WERI-Rb-1 (cell line): ENCODE data around the gene PYDC1.

Experiments
- DNase-seq: peaks from one replicate; pipeline ENCODE4 v3.0.0-alpha.2; 2020
- H3K27ac ChIP-seq: fragments of 250-450 bp; sonication (Bioruptor Pico); 2 replicates; pipeline ENCODE4 v1.5.1; 2020; ENCODE audit warnings: mild to moderate bottlenecking, moderate library complexity
- H3K27me3 ChIP-seq: fragments of 250-450 bp; sonication (Bioruptor Pico); 2 replicates; pipeline ENCODE4 v1.5.1; 2021; ENCODE audit warnings: mild to moderate bottlenecking, low read depth, moderate library complexity; ENCODE audit not compliant: insufficient read depth, severe bottlenecking
- H3K36me3 ChIP-seq: fragments of 250-450 bp; sonication (Bioruptor Pico); 2 replicates; pipeline ENCODE4 v1.5.1; 2020; ENCODE audit warnings: mild to moderate bottlenecking, moderate library complexity
- H3K4me3 ChIP-seq: 2 replicates; pipeline ENCODE4 v1.5.1; 2011; ENCODE audit warnings: low read depth, mild to moderate bottlenecking, control low read depth, low read length
- H3K9me3 ChIP-seq: fragments of 250-450 bp; sonication (Bioruptor Pico); 2 replicates; pipeline ENCODE4 v1.5.1; 2021; ENCODE audit warnings: mild to moderate bottlenecking, moderate library complexity; ENCODE audit not compliant: severe bottlenecking
- TF ChIP-seq, protein P1 (sequence below): IDR thresholded peaks from 2 replicates; pipeline ENCODE4 v1.5.1; 2011; ENCODE audit warnings: low read depth, mild to moderate bottlenecking, control low read depth, inconsistent platforms, low read length

PYDC1 gene

DNA sequence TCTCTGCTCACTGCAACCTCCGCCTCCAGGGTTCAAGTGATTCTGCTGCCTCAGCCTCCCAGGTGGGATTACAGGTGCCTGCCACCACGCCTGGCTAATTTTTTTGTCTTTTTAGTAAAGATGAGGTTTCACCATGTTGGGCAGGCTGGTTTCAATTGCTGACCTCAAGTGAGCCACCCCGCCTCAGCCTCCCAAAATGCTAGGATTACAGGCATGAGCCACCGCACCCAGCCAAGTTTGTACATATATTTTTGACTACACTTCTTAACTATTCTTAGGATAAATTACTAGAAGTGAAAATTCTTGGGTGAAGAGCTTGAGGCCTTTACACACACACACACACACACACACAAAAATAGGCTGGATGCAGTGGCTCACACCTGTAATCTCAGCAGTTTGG lies 41.4 kb upstream of the PYDC1 start:
- H3K27ac ChIP-seq = no peak overlapping the region
- no peaks in the 10 kb centered on the region for H3K36me3 ChIP-seq
- no peak overlapping the region for H3K4me3 ChIP-seq
- TF ChIP-seq, protein P1, sequence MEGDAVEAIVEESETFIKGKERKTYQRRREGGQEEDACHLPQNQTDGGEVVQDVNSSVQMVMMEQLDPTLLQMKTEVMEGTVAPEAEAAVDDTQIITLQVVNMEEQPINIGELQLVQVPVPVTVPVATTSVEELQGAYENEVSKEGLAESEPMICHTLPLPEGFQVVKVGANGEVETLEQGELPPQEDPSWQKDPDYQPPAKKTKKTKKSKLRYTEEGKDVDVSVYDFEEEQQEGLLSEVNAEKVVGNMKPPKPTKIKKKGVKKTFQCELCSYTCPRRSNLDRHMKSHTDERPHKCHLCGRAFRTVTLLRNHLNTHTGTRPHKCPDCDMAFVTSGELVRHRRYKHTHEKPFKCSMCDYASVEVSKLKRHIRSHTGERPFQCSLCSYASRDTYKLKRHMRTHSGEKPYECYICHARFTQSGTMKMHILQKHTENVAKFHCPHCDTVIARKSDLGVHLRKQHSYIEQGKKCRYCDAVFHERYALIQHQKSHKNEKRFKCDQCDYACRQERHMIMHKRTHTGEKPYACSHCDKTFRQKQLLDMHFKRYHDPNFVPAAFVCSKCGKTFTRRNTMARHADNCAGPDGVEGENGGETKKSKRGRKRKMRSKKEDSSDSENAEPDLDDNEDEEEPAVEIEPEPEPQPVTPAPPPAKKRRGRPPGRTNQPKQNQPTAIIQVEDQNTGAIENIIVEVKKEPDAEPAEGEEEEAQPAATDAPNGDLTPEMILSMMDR = no peak
- no peaks in the 10 kb centered on the region for H3K9me3 ChIP-seq
- peaks cover 77% of the 10 kb centered on the region for H3K27me3 ChIP-seq
- no peak for DNase-seq

DNA sequence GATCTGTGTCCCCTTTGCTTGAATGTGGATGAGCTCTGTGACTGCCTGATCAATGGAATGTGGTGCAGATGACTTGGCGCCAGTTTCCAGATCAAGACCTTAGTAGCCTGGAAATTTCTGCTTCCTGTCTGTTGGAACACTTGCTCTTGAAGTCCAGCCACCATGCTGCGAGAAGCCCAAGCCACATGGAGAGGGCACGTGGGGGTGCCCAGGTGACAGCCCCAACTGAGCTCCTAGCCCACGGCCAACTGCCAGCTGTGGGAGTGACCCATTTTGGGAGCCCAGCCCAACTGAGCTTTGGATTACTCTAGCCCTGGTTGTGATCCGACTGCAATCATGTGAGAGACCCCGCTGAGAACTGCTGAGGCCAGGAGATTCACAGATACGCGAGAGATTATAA lies 39.5 kb upstream of the PYDC1 start:
- Histone ChIP-seq H3K27me3 (peaks cover 67% of the 10 kb centered on the region), H3K9me3 (no peaks in the 10 kb centered on the region), H3K36me3 (no peaks in the 10 kb centered on the region), H3K27ac (no peak overlapping the region), H3K4me3 (no peak overlapping the region)
- no peak for DNase-seq
- TF ChIP-seq, protein P1 = no peak

DNA sequence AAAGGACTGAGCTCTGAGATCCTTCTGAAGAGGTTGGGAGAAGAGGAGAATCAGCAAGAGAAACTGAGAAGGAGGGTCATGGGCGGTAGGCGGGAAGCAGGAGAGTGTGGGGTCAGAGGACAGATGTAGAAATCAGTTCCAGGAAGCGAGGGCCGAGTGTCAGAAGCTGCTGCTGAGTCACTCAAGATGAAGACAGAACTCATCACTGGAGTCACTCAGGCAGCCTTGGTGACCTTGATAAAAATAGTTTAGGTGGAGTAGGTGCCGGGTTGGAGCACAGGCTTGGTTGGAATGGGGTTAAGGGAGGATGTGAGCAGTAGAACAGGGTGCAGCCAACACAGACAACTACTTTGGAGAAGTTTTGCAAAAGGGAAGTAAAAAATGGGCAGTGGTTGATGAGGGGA lies 36.7 kb upstream of the PYDC1 start:
- no peak for DNase-seq
- no peak overlapping the region for H3K27ac ChIP-seq

DNA sequence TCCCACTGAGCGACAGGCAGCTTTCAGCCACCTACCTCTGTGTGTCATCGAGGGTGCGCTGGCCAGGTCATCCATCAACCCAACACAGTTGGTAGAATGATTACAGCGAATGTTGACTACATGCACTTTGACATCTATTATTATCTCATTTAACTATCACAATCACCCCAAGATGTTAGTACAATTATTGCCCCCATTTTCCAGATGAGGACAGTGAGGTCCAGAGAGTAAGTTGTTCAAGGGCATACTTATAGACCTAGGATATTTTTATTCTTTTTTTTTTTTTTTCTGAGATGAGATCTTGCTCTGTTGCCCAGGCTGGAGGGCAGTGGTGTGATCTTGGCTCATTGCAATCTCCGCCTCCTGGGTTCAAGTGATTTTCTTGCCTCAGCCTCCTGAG lies 34.5 kb upstream of the PYDC1 start:
- H3K36me3 ChIP-seq = no peaks in the 10 kb centered on the region
- DNase-seq = no peak

More for the DNA sequence above, 36.7 kb upstream of the PYDC1 start:
- TF ChIP-seq, protein P1 = no peak
- peaks cover 57% of the 10 kb centered on the region for H3K27me3 ChIP-seq
- H3K4me3 ChIP-seq = no peak overlapping the region
- H3K36me3 ChIP-seq = no peaks in the 10 kb centered on the region
- no peaks in the 10 kb centered on the region for H3K9me3 ChIP-seq

DNA sequence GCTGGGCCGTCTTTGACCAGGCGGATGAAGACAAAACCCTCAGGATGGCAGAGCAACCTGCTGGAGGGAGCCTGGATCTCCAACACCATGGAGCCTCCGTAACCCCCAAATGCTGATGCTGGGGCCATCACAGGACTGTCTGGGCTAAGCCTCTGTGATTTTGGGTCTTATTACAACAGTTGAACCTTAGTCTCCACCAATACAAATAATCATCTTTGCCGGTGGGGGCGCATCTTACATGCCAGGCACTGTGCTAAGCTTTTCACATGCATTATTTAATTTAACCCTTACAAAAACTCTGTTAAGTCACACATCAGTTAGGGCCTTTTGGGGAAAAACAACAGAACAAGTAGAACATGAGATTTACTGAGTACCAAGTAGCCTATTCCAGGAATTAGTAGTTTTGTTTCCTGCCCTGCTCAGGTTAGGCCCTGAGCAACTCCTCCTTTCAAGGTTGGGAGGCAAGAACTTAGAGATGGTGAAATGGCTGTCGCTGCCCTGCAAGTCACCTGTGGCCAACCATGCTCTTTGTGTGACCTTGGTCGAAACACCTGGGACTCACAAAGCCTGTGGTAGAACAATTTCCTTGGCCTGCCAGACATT lies 33.9 kb upstream of the PYDC1 start:
- no peak for DNase-seq
- Histone ChIP-seq H3K27me3 (peaks cover 63% of the 10 kb centered on the region), H3K4me3 (no peak overlapping the region), H3K27ac (no peak overlapping the region), H3K36me3 (no peaks in the 10 kb centered on the region), H3K9me3 (no peaks in the 10 kb centered on the region)
- TF ChIP-seq, protein P1 = no peak

More for the DNA sequence above, 34.5 kb upstream of the PYDC1 start:
- Histone ChIP-seq H3K4me3 (no peak overlapping the region), H3K27ac (no peak overlapping the region), H3K9me3 (no peaks in the 10 kb centered on the region), H3K27me3 (peaks cover 64% of the 10 kb centered on the region)
- TF ChIP-seq, protein P1 = no peak

DNA sequence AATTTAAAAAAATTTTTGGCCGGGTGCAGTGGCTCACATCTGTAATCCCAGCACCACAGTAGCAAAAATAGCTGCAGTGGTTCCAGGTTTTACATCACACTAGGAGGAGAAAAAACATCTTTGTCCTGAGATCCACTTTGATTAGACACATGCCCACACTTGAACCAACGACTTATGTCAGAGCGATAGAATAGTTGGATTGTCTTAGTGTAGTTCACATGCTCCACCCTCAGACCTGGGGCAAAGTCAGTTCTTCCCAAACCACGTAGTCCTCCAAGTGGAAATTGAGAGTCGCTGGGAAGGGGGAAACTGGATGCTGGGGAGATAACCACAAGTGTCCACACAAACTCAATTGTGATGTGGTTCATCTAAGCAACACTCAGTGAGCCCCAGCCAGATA lies 31.4 kb upstream of the PYDC1 start:
- H3K4me3 ChIP-seq = no peak overlapping the region
- H3K9me3 ChIP-seq = no peaks in the 10 kb centered on the region
- H3K27ac ChIP-seq = no peak overlapping the region
- no peak for DNase-seq
- TF ChIP-seq, protein P1 = no peak
- peaks cover 46% of the 10 kb centered on the region for H3K27me3 ChIP-seq
- no peaks in the 10 kb centered on the region for H3K36me3 ChIP-seq
